Sigmoid colon (tissue), 4 donors: Measurements from ENCODE around the gene SMIM28.

Source experiments
- EP300 ChIP-seq, 4 donors: sonication (generic); formaldehyde crosslinking; IDR thresholded peaks; one replicate each; pipeline ENCODE4 v1.6.1; 2017; ENCODE audit warnings: antibody characterized with exemption in 4 of 4
- POLR2A ChIP-seq, 2 donors: fragments of 450-650 bp; IDR thresholded peaks; one replicate each; pipeline ENCODE4 v1.6.1; 2016; ENCODE audit warnings: antibody characterized with exemption in 2 of 2, mild to moderate bottlenecking in 2 of 2, moderate library complexity in 2 of 2
- POLR2AphosphoS5 ChIP-seq, 4 donors: sonication (generic); formaldehyde crosslinking; IDR thresholded peaks; one replicate each; pipeline ENCODE4 v1.6.1; 2017; ENCODE audit warnings: antibody characterized with exemption in 4 of 4
- TF ChIP-seq, protein P1 (sequence below), 4 experiments: fragments of 450-650 bp in 3 of 4; fragments of 200-600 bp in 1 of 4; IDR thresholded peaks; one replicate each; pipeline ENCODE4 v1.5.1; 2016 to 2019; ENCODE audit warnings: antibody characterized with exemption in 4 of 4, mild to moderate bottlenecking in 3 of 4, moderate library complexity in 2 of 4

DNA sequence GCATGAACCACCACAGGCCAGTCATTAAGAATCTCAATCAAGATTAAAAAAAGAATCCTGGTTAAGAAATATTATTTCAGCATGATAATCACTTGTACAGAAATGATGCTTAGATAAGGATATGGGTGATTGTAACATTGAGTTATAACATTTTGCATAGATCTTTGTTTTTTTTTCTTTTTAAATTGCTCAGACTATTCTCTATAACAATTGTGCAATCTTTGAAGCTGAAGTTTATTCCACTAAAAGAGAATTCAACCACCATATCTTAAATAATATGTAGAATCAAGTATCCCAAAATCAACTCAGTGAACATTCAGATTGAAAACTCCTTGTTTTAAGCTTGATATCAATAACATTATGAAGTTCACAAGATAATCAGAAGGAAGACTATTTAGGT, 663 bp upstream of the SMIM28 start:
- TF ChIP-seq EP300 (IDR thresholded peaks at IDR 0.05) (no peak), POLR2A (IDR thresholded peaks at IDR 0.05) (no peak), POLR2AphosphoS5 (IDR thresholded peaks at IDR 0.05) (no peak)
- TF ChIP-seq, protein P1, sequence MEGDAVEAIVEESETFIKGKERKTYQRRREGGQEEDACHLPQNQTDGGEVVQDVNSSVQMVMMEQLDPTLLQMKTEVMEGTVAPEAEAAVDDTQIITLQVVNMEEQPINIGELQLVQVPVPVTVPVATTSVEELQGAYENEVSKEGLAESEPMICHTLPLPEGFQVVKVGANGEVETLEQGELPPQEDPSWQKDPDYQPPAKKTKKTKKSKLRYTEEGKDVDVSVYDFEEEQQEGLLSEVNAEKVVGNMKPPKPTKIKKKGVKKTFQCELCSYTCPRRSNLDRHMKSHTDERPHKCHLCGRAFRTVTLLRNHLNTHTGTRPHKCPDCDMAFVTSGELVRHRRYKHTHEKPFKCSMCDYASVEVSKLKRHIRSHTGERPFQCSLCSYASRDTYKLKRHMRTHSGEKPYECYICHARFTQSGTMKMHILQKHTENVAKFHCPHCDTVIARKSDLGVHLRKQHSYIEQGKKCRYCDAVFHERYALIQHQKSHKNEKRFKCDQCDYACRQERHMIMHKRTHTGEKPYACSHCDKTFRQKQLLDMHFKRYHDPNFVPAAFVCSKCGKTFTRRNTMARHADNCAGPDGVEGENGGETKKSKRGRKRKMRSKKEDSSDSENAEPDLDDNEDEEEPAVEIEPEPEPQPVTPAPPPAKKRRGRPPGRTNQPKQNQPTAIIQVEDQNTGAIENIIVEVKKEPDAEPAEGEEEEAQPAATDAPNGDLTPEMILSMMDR (IDR thresholded peaks at IDR 0.05): no peak
